Measurements from ENCODE around the gene ATXN7L3. TPM values are rescaled to one million over a fixed set of nuclear protein-coding genes. Genes with fewer than 3 reads are reported as not detected.

Gene ATXN7L3
- total and polyA plus RNA-seq, 9 of the 15 experiments (the other 6 are each of a cell fraction or from before 2014, with no cell fraction given), result 0.62 to 66.1 (median 33.2) TPM

GRCh38 chr17:44233582-44233981 lies 33.9 kb upstream of the ATXN7L3 start:
- no peak for ATAC-seq
- Histone ChIP-seq H3K4me2 (ENCODE audit: insufficient read depth, low read length) (no peak overlapping the region), H3K27ac (ENCODE audit: extremely low read depth, low read depth, low read length) (no peak overlapping the region), H2AFZ (ENCODE audit: low read depth, low read length) (no peak overlapping the region), H3K9me1 (ENCODE audit: control insufficient read depth, insufficient read depth, low read length) (no peaks in the 10 kb centered on the region), H3K27me3 (ENCODE audit: control insufficient read depth in 2 of 2, insufficient read depth in 2 of 2, low read length in 2 of 2) (no peaks in the 10 kb centered on the region), H4K20me1 (replicated peaks; ENCODE audit: control insufficient read depth, insufficient read depth, low read length) (no peaks in the 10 kb centered on the region), H3K4me3 (no peak overlapping the region), H3K9me3 (replicated peaks; ENCODE audit: control insufficient read depth, insufficient read depth, low read depth, low read length) (no peaks in the 10 kb centered on the region), H3K79me2 (ENCODE audit: control insufficient read depth, insufficient read depth, low read length) (no peaks in the 10 kb centered on the region), H3K9ac (ENCODE audit: insufficient read depth in 1 of 2, low read depth in 2 of 2, low read length in 2 of 2) (peak overlapping the region in 1 of 2 experiments; percentile 13; a peak in 1 of 4 replicates), H3K36me3 (ENCODE audit: control insufficient read depth, insufficient read depth, low read length) (no peaks in the 10 kb centered on the region), H3K4me1 (replicated peaks in 1 of 2; ENCODE audit: control insufficient read depth in 2 of 2, insufficient read depth in 2 of 2, low read length in 2 of 2) (peaks cover 6 to 16% of the 10 kb centered on the region in 2 experiments; a peak in 2 of 5 replicates)
- BruUV-seq (replicated peaks), result no TSS peak
- FAIRE-seq, result no peak
- intact Hi-C loops (cut with micrococcal nuclease), result no loop called here
- in situ Hi-C loops (cut with MboI), result no loop called here
- no peak for DNase-seq (ENCODE audit: extremely low read depth in 1 of 4, low spot score in 3 of 4)
- 32% methylated on average over 5 of the region's 5 CpGs for WGBS (ENCODE audit: insufficient coverage, low coverage, missing lambda C conversion rate)
- CTCF ChIA-PET (ENCODE audit: low intra/inter-chr PET ratio), result no interaction called here
- TF ChIP-seq ATF3 (IDR thresholded peaks at IDR 0.05) (peak; percentile 33; the same call in 1 of the 2 replicates), ATF3 (CRISPR knock-in tag; conservative IDR thresholded peaks at IDR 0.05) (no peak), HNRNPH1 (optimal IDR thresholded peaks at IDR 0.05; ENCODE audit: low read depth, low read length) (no peak)
- POLR2A ChIA-PET, result no interaction called here

- FAIRE-seq, result no peak
- POLR2A ChIA-PET, result interaction anchor here (0.8 kb wide), 1 partner anchor 287 kb away, joined by 3 read pairs; no protein-coding TSS in a partner anchor
- ATAC-seq, result no peak
- Histone ChIP-seq H3K27me3 (ENCODE audit: control insufficient read depth in 2 of 2, insufficient read depth in 2 of 2, low read length in 2 of 2) (no peaks in the 10 kb centered on the region), H2AFZ (ENCODE audit: low read depth, low read length) (no peak overlapping the region), H3K9me3 (replicated peaks; ENCODE audit: control insufficient read depth, insufficient read depth, low read depth, low read length) (no peaks in the 10 kb centered on the region), H3K79me2 (ENCODE audit: control insufficient read depth, insufficient read depth, low read length) (no peaks in the 10 kb centered on the region), H4K20me1 (replicated peaks; ENCODE audit: control insufficient read depth, insufficient read depth, low read length) (no peaks in the 10 kb centered on the region), H3K27ac (ENCODE audit: extremely low read depth, low read depth, low read length) (no peak overlapping the region), H3K36me3 (ENCODE audit: control insufficient read depth, insufficient read depth, low read length) (no peaks in the 10 kb centered on the region), H3K9me1 (ENCODE audit: control insufficient read depth, insufficient read depth, low read length) (no peaks in the 10 kb centered on the region), H3K4me1 (replicated peaks in 1 of 2; ENCODE audit: control insufficient read depth in 2 of 2, insufficient read depth in 2 of 2, low read length in 2 of 2) (peaks cover 6 to 16% of the 10 kb centered on the region in 2 experiments; a peak in 2 of 5 replicates), H3K4me3 (no peak overlapping the region), H3K9ac (ENCODE audit: insufficient read depth in 1 of 2, low read depth in 2 of 2, low read length in 2 of 2) (no peak overlapping the region), H3K4me2 (ENCODE audit: insufficient read depth, low read length) (no peak overlapping the region)
- CTCF ChIA-PET (ENCODE audit: low intra/inter-chr PET ratio), result no interaction called here
- WGBS (ENCODE audit: insufficient coverage, low coverage, missing lambda C conversion rate), result 28% methylated on average over 7 of the region's 7 CpGs
- in situ Hi-C loops (cut with MboI) (no loop called here), intact Hi-C loops (cut with micrococcal nuclease) (no loop called here)
- DNase-seq (ENCODE audit: extremely low read depth in 1 of 4, low spot score in 3 of 4), result no peak
- BruUV-seq (replicated peaks), result no TSS peak
- TF ChIP-seq ZNF311 (CRISPR knock-in tag; IDR thresholded peaks at IDR 0.05) (no peak), CLOCK (CRISPR knock-in tag; IDR thresholded peaks at IDR 0.05; ENCODE audit: borderline replicate concordance) (no peak), YBX1 (IDR thresholded peaks at IDR 0.05) (no peak), CHD4 (IDR thresholded peaks at IDR 0.05; ENCODE audit: insufficient read depth, insufficient replicate concordance, low read depth, low read length, poor library complexity, severe bottlenecking) (no peak)
Observed at GRCh38 chr17:44232061-44232460, 32.4 kb upstream of the ATXN7L3 start.

All from K562 (cell line).